ENCODE data around the gene APOC1.

APOC1 gene

DNA sequence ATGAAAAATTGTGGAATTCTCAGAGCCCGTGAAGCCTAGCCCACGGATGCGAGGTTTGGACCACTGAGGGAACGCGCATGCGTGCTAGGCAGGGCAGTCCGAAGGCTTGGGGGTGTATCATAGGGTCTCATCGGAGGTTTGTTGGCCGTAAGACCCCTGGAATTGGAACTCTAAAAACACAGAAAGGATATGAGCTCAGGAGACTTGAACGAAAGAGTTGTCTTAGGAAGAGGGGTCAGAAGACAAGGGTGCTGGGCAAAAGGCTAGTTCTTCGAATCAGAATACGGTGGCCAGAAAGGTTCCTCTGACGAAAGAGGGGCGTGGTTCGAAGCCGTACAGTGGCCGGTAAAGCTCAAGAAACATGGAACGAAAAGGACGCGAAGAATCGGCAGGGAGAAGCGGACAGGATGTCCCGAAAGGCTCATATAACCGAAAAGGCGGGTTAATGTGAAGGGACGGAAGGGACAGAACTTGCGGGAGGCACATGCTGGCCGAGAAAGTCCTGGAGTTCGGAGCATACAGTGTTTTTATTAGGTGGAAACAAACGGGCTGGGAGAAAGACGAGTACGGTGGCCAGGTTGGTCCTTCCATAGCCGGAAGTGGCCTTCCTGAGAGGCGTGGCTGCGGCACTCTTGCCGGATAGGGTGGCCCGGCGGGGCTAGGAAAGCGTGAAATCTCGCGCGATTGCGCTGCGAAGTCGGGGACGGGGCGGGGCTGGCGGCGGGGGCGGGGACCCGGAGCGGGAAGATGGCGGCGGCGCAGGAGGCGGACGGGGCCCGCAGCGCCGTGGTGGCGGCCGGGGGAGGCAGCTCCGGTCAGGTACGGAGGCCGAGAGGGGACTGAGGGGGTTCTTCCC, 40.5 kb downstream of the APOC1 start, which contains the start of gene CLPTM1:
Gene CLPTM1 (plus strand): TSS at position 732 of the 856 bp plus-strand sequence. CDS start 16 bp downstream, at position 748.
- Histone ChIP-seq H3K27me3 (ENCODE audit: control insufficient read depth, insufficient read depth, low read length, poor library complexity, severe bottlenecking) (no peaks in the 10 kb centered on the region), H3K27ac (ENCODE audit: insufficient read depth, low read depth, low read length, poor library complexity, severe bottlenecking) (peak within 1 kb of the TSS; percentile 58), H3K4me3 (ENCODE audit: insufficient read depth, low read depth, low read length) (peak within 1 kb of the TSS; percentile 93), H3K9me3 (ENCODE audit: control insufficient read depth, low read length) (no peaks in the 10 kb centered on the region), H3K36me3 (ENCODE audit: control insufficient read depth, insufficient read depth, low read length) (no peaks in the 10 kb centered on the region), H3K4me1 (ENCODE audit: control insufficient read depth, insufficient read depth, low read length) (peaks cover 8% of the 10 kb centered on the region)
- 1% methylated on average over 65 of the region's 65 CpGs for WGBS, 2 experiments

GRCh38 chr19:44955505-44956439, 41.4 kb downstream of the APOC1 start:
- H3K4me3 ChIP-seq (ENCODE audit: insufficient read depth, low read depth, low read length), result peak overlapping the region; percentile 93
- H3K27ac ChIP-seq (ENCODE audit: insufficient read depth, low read depth, low read length, poor library complexity, severe bottlenecking), result peak overlapping the region; percentile 44
- WGBS, 2 experiments, result 8% methylated on average over 40 of the region's 40 CpGs

GRCh38 chr19:44957526-44957925, 43.1 kb downstream of the APOC1 start:
- Histone ChIP-seq H3K4me1 (ENCODE audit: control insufficient read depth, insufficient read depth, low read length) (peaks cover 8% of the 10 kb centered on the region), H3K9me3 (ENCODE audit: control insufficient read depth, low read length) (no peaks in the 10 kb centered on the region), H3K27me3 (ENCODE audit: control insufficient read depth, insufficient read depth, low read length, poor library complexity, severe bottlenecking) (no peaks in the 10 kb centered on the region), H3K4me3 (ENCODE audit: insufficient read depth, low read depth, low read length) (no peak overlapping the region), H3K27ac (ENCODE audit: insufficient read depth, low read depth, low read length, poor library complexity, severe bottlenecking) (no peak overlapping the region), H3K36me3 (ENCODE audit: control insufficient read depth, insufficient read depth, low read length) (no peaks in the 10 kb centered on the region)
- WGBS, 2 experiments, result 95% methylated on average over 7 of the region's 7 CpGs

More at GRCh38 chr19:44955505-44956439, 41.4 kb downstream of the APOC1 start:
- H3K9me3 ChIP-seq (ENCODE audit: control insufficient read depth, low read length), result no peaks in the 10 kb centered on the region
- peaks cover 8% of the 10 kb centered on the region for H3K4me1 ChIP-seq (ENCODE audit: control insufficient read depth, insufficient read depth, low read length)
- H3K27me3 ChIP-seq (ENCODE audit: control insufficient read depth, insufficient read depth, low read length, poor library complexity, severe bottlenecking), result no peaks in the 10 kb centered on the region
- H3K36me3 ChIP-seq (ENCODE audit: control insufficient read depth, insufficient read depth, low read length), result no peaks in the 10 kb centered on the region

GRCh38 chr19:44958090-44958489, 43.7 kb downstream of the APOC1 start:
- Histone ChIP-seq H3K4me1 (ENCODE audit: control insufficient read depth, insufficient read depth, low read length) (peaks cover 8% of the 10 kb centered on the region), H3K9me3 (ENCODE audit: control insufficient read depth, low read length) (no peaks in the 10 kb centered on the region), H3K36me3 (ENCODE audit: control insufficient read depth, insufficient read depth, low read length) (no peaks in the 10 kb centered on the region), H3K4me3 (ENCODE audit: insufficient read depth, low read depth, low read length) (no peak overlapping the region), H3K27ac (ENCODE audit: insufficient read depth, low read depth, low read length, poor library complexity, severe bottlenecking) (no peak overlapping the region), H3K27me3 (ENCODE audit: control insufficient read depth, insufficient read depth, low read length, poor library complexity, severe bottlenecking) (no peaks in the 10 kb centered on the region)
- 89 to 92% methylated on average over 9 of the region's 9 CpGs for whole genome bisulfite sequencing, 2 experiments

GRCh38 chr19:44959691-44960090, 45.3 kb downstream of the APOC1 start:
- no peak overlapping the region for H3K27ac ChIP-seq (ENCODE audit: insufficient read depth, low read depth, low read length, poor library complexity, severe bottlenecking)
- H3K36me3 ChIP-seq (ENCODE audit: control insufficient read depth, insufficient read depth, low read length), result peaks cover 2% of the 10 kb centered on the region
- no peaks in the 10 kb centered on the region for H3K27me3 ChIP-seq (ENCODE audit: control insufficient read depth, insufficient read depth, low read length, poor library complexity, severe bottlenecking)
- H3K4me3 ChIP-seq (ENCODE audit: insufficient read depth, low read depth, low read length), result no peak overlapping the region
- WGBS, 2 experiments, result 93% methylated on average over 5 of the region's 5 CpGs
- no peaks in the 10 kb centered on the region for H3K9me3 ChIP-seq (ENCODE audit: control insufficient read depth, low read length)
- H3K4me1 ChIP-seq (ENCODE audit: control insufficient read depth, insufficient read depth, low read length), result peaks cover 8% of the 10 kb centered on the region

DNA sequence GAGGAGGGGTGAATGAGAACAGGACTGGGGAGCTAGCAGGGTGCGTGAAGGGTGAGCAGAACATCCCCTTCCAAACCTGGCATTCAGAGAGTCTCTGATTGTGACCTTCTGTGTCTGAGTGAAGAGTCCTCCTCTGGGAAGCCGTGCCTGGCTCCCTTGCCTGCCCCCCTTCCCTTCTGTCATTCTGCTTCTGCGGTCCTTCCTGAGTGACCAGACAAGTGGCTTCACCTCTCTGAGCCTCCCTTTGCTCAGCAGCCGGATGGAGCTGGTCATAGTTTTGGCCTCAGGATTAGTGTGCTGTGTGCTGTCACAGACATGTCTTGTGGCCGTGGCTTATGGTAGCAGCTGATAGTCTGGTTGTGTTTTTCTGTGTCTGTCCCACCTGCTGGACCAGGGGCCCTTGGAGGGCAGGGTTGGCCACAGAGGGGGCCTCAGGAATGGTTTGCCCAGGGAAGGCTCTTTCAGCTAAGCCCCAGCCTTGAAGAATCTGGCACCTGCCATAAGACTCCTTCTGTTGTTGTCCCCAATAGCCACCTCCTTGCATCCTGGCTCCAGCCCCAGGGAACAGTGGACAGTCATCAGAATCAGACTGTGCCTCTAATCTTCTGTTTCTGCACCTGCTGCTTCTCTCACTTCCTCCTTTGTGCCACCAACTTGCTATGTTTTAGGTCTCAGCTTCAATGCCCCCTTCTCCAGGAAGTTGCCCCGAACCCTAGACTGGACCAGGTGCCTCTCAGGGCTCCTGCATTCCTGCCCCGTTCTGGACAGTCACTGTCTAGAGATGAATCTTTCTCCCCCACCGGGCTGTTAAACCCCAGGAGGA, 46.7 kb downstream of the APOC1 start:
- Histone ChIP-seq H3K27ac (ENCODE audit: insufficient read depth, low read depth, low read length, poor library complexity, severe bottlenecking) (no peak overlapping the region), H3K4me3 (ENCODE audit: insufficient read depth, low read depth, low read length) (no peak overlapping the region), H3K9me3 (ENCODE audit: control insufficient read depth, low read length) (no peaks in the 10 kb centered on the region), H3K27me3 (ENCODE audit: control insufficient read depth, insufficient read depth, low read length, poor library complexity, severe bottlenecking) (no peaks in the 10 kb centered on the region), H3K36me3 (ENCODE audit: control insufficient read depth, insufficient read depth, low read length) (peaks cover 4% of the 10 kb centered on the region), H3K4me1 (ENCODE audit: control insufficient read depth, insufficient read depth, low read length) (peaks cover 2% of the 10 kb centered on the region)
- WGBS, 2 experiments, result 87 to 88% methylated on average over 8 of the region's 8 CpGs

DNA sequence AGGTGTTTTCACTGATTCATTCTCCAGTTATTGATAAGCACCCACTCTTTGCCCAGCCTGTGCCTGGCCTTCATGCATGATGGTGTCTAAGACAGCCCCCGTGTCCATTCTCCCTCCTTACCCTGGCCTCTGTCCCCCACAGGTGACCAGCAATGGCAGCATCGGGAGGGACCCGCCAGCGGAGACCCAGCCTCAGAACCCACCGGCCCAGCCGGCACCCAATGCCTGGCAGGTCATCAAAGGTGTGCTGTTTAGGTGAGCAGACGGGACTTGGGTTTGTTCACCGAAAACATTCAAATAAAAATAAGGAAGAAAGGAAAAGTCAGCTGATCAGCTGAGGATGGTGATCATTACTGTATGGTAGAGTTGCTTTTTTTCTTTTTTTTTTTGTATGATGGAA, 47.4 kb downstream of the APOC1 start:
- H3K27me3 ChIP-seq (ENCODE audit: control insufficient read depth, insufficient read depth, low read length, poor library complexity, severe bottlenecking), result no peaks in the 10 kb centered on the region
- H3K27ac ChIP-seq (ENCODE audit: insufficient read depth, low read depth, low read length, poor library complexity, severe bottlenecking), result no peak overlapping the region
- H3K9me3 ChIP-seq (ENCODE audit: control insufficient read depth, low read length), result no peaks in the 10 kb centered on the region
- no peak overlapping the region for H3K4me3 ChIP-seq (ENCODE audit: insufficient read depth, low read depth, low read length)
- H3K4me1 ChIP-seq (ENCODE audit: control insufficient read depth, insufficient read depth, low read length), result no peaks in the 10 kb centered on the region
- WGBS, 2 experiments, result 94 to 98% methylated on average over 8 of the region's 8 CpGs
- H3K36me3 ChIP-seq (ENCODE audit: control insufficient read depth, insufficient read depth, low read length), result peaks cover 4% of the 10 kb centered on the region

DNA sequence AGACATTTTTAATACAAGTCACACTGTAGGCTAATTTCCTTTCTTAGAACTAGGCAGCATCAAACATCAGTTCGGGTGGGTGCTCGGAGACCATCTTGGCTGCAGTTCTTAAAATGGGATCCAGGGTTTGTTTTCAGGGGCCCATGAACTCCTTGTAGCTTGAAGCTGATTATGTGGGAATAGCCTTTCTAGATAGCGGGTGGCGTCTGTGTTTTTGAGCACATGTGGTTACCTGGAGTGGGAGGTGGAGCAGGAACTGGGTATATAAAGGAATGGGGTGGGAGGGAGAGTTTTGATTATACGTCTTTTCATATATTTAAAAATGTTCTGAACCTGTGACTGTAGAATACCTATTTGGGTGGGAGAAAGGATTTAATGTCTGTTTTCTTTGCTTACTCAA, 53.7 kb downstream of the APOC1 start:
- Histone ChIP-seq H3K4me1 (ENCODE audit: control insufficient read depth, insufficient read depth, low read length) (no peaks in the 10 kb centered on the region), H3K9me3 (ENCODE audit: control insufficient read depth, low read length) (no peaks in the 10 kb centered on the region), H3K27ac (ENCODE audit: insufficient read depth, low read depth, low read length, poor library complexity, severe bottlenecking) (no peak overlapping the region), H3K4me3 (ENCODE audit: insufficient read depth, low read depth, low read length) (no peak overlapping the region), H3K36me3 (ENCODE audit: control insufficient read depth, insufficient read depth, low read length) (peaks cover 12% of the 10 kb centered on the region), H3K27me3 (ENCODE audit: control insufficient read depth, insufficient read depth, low read length, poor library complexity, severe bottlenecking) (no peaks in the 10 kb centered on the region)
- 95 to 96% methylated on average over 5 of the region's 5 CpGs for WGBS, 2 experiments

DNA sequence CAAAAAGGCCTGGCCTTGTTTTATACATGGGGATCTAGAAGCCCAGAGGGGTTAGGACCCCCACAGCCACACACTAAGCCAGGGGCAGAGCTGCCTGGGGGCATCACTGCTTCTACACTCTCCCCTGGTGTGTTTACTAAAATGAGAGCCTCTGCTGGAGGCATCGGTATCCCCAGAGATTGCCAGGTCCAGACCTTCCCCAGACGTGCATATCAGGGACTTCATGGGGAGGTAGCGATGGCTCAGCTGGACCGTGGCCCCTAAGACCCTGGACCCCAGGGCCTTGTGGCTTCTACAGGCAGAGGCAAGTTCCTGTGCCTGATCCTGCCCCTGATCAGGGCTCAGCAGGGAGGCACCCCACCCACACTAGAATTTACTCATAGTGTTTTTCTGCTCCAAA, 54.3 kb downstream of the APOC1 start:
- Histone ChIP-seq H3K36me3 (ENCODE audit: control insufficient read depth, insufficient read depth, low read length) (peaks cover 16% of the 10 kb centered on the region), H3K27ac (ENCODE audit: insufficient read depth, low read depth, low read length, poor library complexity, severe bottlenecking) (no peak overlapping the region), H3K4me3 (ENCODE audit: insufficient read depth, low read depth, low read length) (no peak overlapping the region), H3K27me3 (ENCODE audit: control insufficient read depth, insufficient read depth, low read length, poor library complexity, severe bottlenecking) (no peaks in the 10 kb centered on the region), H3K4me1 (ENCODE audit: control insufficient read depth, insufficient read depth, low read length) (no peaks in the 10 kb centered on the region), H3K9me3 (ENCODE audit: control insufficient read depth, low read length) (no peaks in the 10 kb centered on the region)
- WGBS, 2 experiments, result 94 to 95% methylated on average over 4 of the region's 4 CpGs
